ENCODE data around the gene CACNA2D4. TPM values are rescaled to one million over a fixed set of nuclear protein-coding genes. Genes with fewer than 3 reads are reported as not detected.

Gene CACNA2D4
- total and polyA plus RNA-seq, 2 of the 13 experiments (the other 11 are each of a cell fraction or from before 2014, with no cell fraction given), result 14.2 to 136 TPM

GRCh38 chr12:1810201-1810930, 108.1 kb downstream of the CACNA2D4 start (continued):
- TF ChIP-seq ZNF230 (CRISPR knock-in tag; IDR thresholded peaks at IDR 0.05) (no peak), ZNF615 (CRISPR knock-in tag; IDR thresholded peaks at IDR 0.05; ENCODE audit: borderline replicate concordance) (no peak), ZNF709 (CRISPR knock-in tag; IDR thresholded peaks at IDR 0.05) (no peak), ZMYM2 (CRISPR knock-in tag; IDR thresholded peaks at IDR 0.05) (no peak), GABPA (IDR thresholded peaks at IDR 0.05; ENCODE audit: low read depth, low read length) (0 out of 2 replicates have a peak, but pooled peaks have one; percentile 18), GABPA (CRISPR knock-in tag; IDR thresholded peaks at IDR 0.05; ENCODE audit: low read depth) (no peak), ZNF207 (IDR thresholded peaks at IDR 0.05; ENCODE audit: borderline replicate concordance) (no peak), ZNF609 (CRISPR knock-in tag; IDR thresholded peaks at IDR 0.05; ENCODE audit: borderline replicate concordance) (0 out of 2 replicates have a peak, but pooled peaks have one; percentile 33), ZNF484 (CRISPR knock-in tag; IDR thresholded peaks at IDR 0.05; ENCODE audit: borderline replicate concordance, low read depth) (no peak), KLF16 (CRISPR knock-in tag; IDR thresholded peaks at IDR 0.05) (no peak), WIZ (CRISPR knock-in tag; IDR thresholded peaks at IDR 0.05) (no peak), ZSCAN25 (CRISPR knock-in tag; IDR thresholded peaks at IDR 0.05) (no peak), CCAR2 (optimal IDR thresholded peaks at IDR 0.05; ENCODE audit: low read depth, low read length) (no peak), SMAD1 (CRISPR knock-in tag; IDR thresholded peaks at IDR 0.05; ENCODE audit: borderline replicate concordance, low read depth) (no peak), TFE3 (CRISPR knock-in tag; IDR thresholded peaks at IDR 0.05) (no peak), MAFK (conservative IDR thresholded peaks at IDR 0.05 in 1 of 2, IDR thresholded peaks at IDR 0.05 in 1 of 2; ENCODE audit: low read length in 2 of 2) (no peak), IRF2 (CRISPR knock-in tag; IDR thresholded peaks at IDR 0.05) (no peak), YY1 (IDR thresholded peaks at IDR 0.05; ENCODE audit: insufficient read depth, insufficient replicate concordance, low read depth, low read length) (no peak), RFX5 (IDR thresholded peaks at IDR 0.05; ENCODE audit: low read depth, low read length) (no peak), HNF4G (IDR thresholded peaks at IDR 0.05; ENCODE audit: borderline replicate concordance, low read depth, low read length) (no peak), HNF4G (CRISPR knock-in tag; IDR thresholded peaks at IDR 0.05; ENCODE audit: borderline replicate concordance, low read depth) (no peak), ZNF20 (CRISPR knock-in tag; IDR thresholded peaks at IDR 0.05) (no peak), ZNF883 (CRISPR knock-in tag; IDR thresholded peaks at IDR 0.05; ENCODE audit: not compliant biosample characterization) (peak; percentile 4)
- TF ChIP-seq, protein P1, sequence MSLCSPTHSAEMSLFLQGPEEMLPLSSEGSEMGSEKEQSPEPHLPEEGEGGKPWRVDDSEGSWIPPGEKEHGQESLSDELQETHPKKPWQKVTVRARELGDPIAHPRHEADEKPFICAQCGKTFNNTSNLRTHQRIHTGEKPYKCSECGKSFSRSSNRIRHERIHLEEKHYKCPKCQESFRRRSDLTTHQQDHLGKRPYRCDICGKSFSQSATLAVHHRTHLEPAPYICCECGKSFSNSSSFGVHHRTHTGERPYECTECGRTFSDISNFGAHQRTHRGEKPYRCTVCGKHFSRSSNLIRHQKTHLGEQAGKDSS (CRISPR knock-in tag; IDR thresholded peaks at IDR 0.05; ENCODE audit: borderline replicate concordance, low read depth), result 0 out of 2 replicates have a peak, but pooled peaks have one; percentile 58
